ENCODE data around the gene NR2E1.

The NR2E1 gene

DNA sequence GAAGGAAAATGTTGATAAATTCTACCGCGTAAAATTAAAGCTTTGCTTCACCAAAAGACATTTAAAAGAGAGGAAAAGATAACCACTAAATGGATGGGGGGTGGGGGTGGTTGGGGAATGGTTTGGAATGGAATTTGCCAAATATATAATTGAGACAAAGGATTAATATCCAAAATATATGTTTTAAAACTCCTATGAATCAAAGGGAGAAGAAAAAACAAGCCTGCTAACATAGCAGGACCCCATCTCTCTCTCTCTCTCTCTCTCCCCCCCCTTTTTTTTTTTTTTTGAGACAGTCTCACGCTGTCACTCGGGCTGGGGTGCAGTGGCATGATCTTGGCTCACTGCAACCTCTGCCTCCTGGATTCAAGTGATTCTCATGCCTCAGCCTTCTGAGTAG lies 13.4 kb upstream of the NR2E1 start:
- DNase-seq (ENCODE audit: extremely low spot score) = no peak
- TF ChIP-seq, protein P1, sequence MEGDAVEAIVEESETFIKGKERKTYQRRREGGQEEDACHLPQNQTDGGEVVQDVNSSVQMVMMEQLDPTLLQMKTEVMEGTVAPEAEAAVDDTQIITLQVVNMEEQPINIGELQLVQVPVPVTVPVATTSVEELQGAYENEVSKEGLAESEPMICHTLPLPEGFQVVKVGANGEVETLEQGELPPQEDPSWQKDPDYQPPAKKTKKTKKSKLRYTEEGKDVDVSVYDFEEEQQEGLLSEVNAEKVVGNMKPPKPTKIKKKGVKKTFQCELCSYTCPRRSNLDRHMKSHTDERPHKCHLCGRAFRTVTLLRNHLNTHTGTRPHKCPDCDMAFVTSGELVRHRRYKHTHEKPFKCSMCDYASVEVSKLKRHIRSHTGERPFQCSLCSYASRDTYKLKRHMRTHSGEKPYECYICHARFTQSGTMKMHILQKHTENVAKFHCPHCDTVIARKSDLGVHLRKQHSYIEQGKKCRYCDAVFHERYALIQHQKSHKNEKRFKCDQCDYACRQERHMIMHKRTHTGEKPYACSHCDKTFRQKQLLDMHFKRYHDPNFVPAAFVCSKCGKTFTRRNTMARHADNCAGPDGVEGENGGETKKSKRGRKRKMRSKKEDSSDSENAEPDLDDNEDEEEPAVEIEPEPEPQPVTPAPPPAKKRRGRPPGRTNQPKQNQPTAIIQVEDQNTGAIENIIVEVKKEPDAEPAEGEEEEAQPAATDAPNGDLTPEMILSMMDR (IDR thresholded peaks at IDR 0.05; ENCODE audit: control extremely low read depth, extremely low read depth, low read depth, missing control alignments) = no peak
- CTCF ChIA-PET = interaction anchor here (1.6 kb wide), 1 partner anchor 339 kb away, joined by 4 read pairs; no protein-coding TSS in a partner anchor
- POLR2A ChIA-PET = no interaction called here

DNA sequence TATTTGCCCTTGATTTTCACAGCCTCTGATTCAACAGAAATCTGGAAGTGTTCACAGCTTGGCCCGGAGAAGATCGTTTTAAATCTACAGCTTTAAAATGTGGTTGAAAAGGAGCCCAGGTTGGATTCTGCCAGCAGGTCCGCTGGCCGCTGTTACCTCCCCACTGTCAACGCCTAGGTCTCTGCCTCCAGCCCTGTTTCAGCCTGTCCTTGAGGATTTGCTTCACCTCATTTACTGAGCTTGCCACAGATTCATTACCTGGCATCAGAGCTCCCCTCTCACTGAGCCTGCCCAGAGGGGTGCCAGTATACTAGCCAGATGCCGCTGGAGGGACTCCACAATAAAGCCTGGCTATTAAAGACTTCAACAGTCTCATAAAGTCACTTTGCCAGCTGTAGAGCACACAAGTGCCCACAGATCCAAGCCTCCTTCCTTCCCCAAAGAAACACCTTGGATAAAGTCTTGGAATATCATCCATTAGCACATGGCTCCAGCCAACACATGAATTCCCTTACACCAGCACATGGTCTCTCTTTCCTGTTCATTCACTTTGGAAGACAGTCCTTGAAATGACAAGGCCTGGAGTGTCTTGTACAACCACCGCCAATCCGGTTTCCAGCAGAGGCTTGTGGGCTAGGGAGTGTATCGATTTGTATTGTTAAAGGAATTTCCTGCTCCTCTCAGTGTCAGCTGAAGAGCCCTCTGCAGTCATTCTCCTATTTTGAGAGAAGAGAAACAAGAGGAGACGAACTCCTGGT lies 9.5 kb upstream of the NR2E1 start:
- POLR2A ChIA-PET = no interaction called here
- TF ChIP-seq, protein P1 (IDR thresholded peaks at IDR 0.05; ENCODE audit: control extremely low read depth, extremely low read depth, low read depth, missing control alignments) = no peak
- DNase-seq (ENCODE audit: extremely low spot score) = no peak
- CTCF ChIA-PET = interaction anchor here (1.0 to 1.5 kb wide), 2 partner anchors 12 to 336 kb away, joined by 3 to 4 read pairs; no protein-coding TSS in a partner anchor

DNA sequence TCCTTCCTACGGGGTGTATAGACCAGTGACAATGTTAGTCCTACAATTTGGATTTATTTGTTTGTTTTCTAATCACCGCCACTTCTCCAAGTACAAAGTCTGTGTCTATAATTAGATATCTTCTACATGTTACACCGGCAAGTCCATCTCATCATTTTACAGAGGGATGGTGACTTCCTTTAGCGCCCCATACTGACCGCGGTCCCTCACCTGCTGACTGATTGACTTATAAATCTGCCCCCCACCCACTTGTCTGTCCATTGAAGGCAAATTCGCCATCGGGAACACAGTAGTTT lies 8.9 kb upstream of the NR2E1 start:
- TF ChIP-seq, protein P1 (IDR thresholded peaks at IDR 0.05; ENCODE audit: control extremely low read depth, extremely low read depth, low read depth, missing control alignments) = no peak
- ChIA-PET POLR2A (no interaction called here), CTCF (no interaction called here)
- no peak for DNase-seq (ENCODE audit: extremely low spot score)

DNA sequence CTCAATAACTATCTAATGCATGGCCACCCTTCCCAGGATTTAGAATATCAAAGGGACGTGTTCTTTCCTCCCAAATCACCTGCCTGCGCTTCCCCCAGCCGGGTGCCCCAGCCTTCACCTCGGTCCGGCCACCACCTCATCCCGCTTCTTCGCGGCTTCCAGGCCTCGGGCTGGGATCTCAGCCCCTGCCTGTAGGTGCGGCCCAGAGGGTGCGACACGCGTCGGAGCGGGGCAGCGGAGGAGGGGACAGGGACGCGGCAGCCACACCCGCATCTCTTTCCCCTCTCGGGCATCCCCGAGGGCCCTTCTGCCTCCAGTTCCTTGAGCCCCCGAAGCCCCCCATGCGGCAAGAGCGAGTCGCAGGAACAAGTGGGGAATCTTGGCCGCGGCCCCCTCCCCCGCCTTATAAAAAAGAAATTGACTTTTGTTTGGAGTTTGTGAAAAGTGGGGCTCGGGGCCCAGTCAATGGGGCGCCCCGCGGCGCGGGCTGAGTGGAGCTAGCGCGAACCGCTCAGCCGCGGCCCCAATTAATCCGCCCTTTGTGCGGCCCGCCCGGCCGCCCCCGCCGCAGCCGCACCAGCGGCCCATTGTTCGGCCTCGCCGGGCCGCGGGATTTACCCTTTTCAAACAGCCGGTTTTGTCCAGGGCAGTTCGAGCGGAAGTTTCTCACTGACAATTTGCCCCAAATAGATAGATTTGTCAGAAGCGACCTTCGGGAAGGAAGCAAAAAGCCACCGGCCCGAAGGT lies 8.4 kb upstream of the NR2E1 start:
- ChIA-PET CTCF (interaction anchor here (1.5 kb wide), 1 partner anchor 18 kb away, joined by 3 read pairs; no protein-coding TSS in a partner anchor), POLR2A (no interaction called here)
- TF ChIP-seq, protein P1 (IDR thresholded peaks at IDR 0.05; ENCODE audit: control extremely low read depth, extremely low read depth, low read depth, missing control alignments) = no peak
- peak; percentile 45 for DNase-seq (ENCODE audit: extremely low spot score)

DNA sequence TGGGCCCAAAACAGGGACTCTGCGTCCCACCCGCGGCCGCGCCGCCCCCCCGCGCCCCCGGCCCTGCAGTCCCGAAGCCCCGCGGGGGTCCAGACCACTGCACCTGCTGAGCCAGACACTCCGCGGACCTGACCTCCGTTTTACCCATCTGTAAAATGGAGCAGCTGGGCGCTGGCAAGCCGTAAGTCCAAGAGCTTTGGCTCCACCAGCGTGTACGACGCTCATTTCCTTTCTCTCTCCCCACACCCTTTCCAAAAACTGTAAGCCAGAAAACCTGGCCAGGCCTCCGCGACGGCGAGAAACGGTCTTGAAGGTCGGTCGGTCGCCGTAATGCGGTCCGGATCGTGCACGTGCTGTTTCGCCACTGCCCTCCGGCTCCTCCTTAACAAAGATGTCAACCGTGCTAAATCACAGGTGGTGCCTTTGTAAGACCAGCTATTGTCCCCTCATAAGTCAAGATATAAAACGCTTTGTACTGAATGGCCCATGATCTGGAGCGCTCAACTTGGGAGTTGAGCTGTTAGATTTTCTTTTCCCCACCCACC lies 7.8 kb upstream of the NR2E1 start:
- peak; percentile 31 for DNase-seq (ENCODE audit: extremely low spot score)
- ChIA-PET CTCF (interaction anchor here (1.0 to 1.5 kb wide), 2 partner anchors 18 to 334 kb away, joined by 3 read pairs; no protein-coding TSS in a partner anchor), POLR2A (no interaction called here)
- TF ChIP-seq, protein P1 (IDR thresholded peaks at IDR 0.05; ENCODE audit: control extremely low read depth, extremely low read depth, low read depth, missing control alignments) = no peak

DNA sequence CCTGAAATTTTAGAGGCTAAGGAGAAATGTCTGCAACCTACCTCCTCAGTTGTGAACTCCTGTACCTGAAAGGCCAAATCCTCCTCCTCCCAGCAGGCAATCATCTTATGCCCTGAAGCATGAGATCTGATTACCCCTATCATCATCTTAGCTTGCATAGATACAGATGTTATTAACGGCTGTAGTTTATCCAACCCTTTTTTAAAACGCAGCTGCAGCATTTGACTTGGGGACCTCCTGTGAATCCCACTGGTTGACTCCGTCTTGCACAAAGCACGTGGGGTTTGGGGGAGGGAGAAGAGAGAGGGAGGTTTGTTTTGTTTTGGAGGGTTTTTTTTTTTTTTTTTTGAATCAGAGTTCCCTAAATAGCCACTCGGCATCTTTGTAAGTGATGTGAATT lies 5.8 kb upstream of the NR2E1 start:
- ChIA-PET POLR2A (no interaction called here), CTCF (interaction anchor here (0.9 kb wide), 1 partner anchor 15 kb away, joined by 3 read pairs; no protein-coding TSS in a partner anchor)
- DNase-seq (ENCODE audit: extremely low spot score) = no peak
- TF ChIP-seq, protein P1 (IDR thresholded peaks at IDR 0.05; ENCODE audit: control extremely low read depth, extremely low read depth, low read depth, missing control alignments) = no peak

Data from GM10248 (cell line).